Tibial nerve (tissue), 4 donors: ENCODE data around the gene VSIG10.

Experiments used
- EP300 ChIP-seq, 2 donors: sonication (generic); formaldehyde crosslinking; IDR thresholded peaks; one replicate each; pipeline ENCODE4 v1.6.1; 2017; ENCODE audit warnings: antibody characterized with exemption in 2 of 2, mild to moderate bottlenecking in 1 of 2
- POLR2A ChIP-seq, 2 donors: fragments of 450-650 bp; IDR thresholded peaks; one replicate each; pipeline ENCODE4 v1.6.1; 2017; ENCODE audit warnings: antibody characterized with exemption in 2 of 2, mild to moderate bottlenecking in 2 of 2, moderate library complexity in 2 of 2
- TF ChIP-seq, protein P1 (sequence below), 5 experiments: fragments of 200-600 bp in 3 of 5; fragments of 450-650 bp in 2 of 5; sonication (generic) in 3 of 5; IDR thresholded peaks; one replicate each; pipeline ENCODE4 v1.5.1; 2016 to 2019; ENCODE audit warnings: antibody characterized with exemption in 5 of 5, mild to moderate bottlenecking in 3 of 5, moderate library complexity in 2 of 5

DNA sequence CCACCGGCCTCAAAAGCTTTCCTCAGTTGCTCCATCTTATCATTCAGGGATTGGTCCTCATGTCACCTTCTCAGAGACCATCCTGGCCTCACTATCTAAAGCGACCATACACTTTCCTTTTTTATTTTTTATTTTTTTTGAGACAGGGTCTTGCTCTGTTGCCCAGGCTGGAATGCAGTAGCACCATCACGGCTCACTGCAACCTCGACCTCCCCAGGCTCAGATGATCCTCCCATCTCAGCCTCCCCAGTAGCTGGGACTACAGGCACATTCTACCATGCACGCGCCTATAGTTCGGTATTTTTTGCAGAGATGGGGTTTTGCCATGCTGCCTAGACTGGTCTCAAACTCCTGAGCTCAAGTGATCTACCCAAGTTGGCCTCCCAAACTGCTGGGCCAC is 45.6 kb downstream of the VSIG10 start:
- TF ChIP-seq, protein P1, sequence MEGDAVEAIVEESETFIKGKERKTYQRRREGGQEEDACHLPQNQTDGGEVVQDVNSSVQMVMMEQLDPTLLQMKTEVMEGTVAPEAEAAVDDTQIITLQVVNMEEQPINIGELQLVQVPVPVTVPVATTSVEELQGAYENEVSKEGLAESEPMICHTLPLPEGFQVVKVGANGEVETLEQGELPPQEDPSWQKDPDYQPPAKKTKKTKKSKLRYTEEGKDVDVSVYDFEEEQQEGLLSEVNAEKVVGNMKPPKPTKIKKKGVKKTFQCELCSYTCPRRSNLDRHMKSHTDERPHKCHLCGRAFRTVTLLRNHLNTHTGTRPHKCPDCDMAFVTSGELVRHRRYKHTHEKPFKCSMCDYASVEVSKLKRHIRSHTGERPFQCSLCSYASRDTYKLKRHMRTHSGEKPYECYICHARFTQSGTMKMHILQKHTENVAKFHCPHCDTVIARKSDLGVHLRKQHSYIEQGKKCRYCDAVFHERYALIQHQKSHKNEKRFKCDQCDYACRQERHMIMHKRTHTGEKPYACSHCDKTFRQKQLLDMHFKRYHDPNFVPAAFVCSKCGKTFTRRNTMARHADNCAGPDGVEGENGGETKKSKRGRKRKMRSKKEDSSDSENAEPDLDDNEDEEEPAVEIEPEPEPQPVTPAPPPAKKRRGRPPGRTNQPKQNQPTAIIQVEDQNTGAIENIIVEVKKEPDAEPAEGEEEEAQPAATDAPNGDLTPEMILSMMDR (IDR thresholded peaks at IDR 0.05): no peak
- TF ChIP-seq POLR2A (IDR thresholded peaks at IDR 0.05) (no peak), EP300 (IDR thresholded peaks at IDR 0.05) (no peak)
